ENCODE measurements around the gene MYO5A.

The MYO5A gene

DNA sequence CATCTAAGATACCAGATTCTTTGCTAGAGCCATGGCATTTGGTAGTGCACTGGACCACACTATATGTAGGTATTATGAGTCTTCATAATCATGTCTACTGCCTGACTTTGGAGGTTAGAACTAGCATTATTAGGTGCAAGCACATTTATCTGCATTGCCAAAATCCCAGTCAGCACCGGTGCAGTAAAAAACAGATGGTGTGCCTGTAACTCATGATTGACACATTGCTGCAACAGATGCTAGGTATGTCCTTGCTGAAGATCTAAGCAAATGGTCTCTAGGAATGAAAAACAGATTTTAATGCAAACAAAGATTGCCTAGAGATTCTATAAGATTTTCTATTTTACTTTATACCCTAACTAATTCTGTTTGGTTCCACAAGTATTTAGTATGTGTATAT lies 47.7 kb downstream of the MYO5A start:
- H3K27ac ChIP-seq, result no peak overlapping the region
- H3K4me3 ChIP-seq (ENCODE audit: low read depth, low read length), result no peak overlapping the region
- H3K4me1 ChIP-seq, result no peaks in the 10 kb centered on the region
- no peaks in the 10 kb centered on the region for H3K27me3 ChIP-seq (ENCODE audit: control insufficient read depth, insufficient read depth, low read length)
- no peak overlapping the region for H3K9ac ChIP-seq
- no peaks in the 10 kb centered on the region for H3K9me3 ChIP-seq (ENCODE audit: control insufficient read depth, low read length)
- no peaks in the 10 kb centered on the region for H3K36me3 ChIP-seq (ENCODE audit: control insufficient read depth, insufficient read depth, low read length)
- H2AFZ ChIP-seq, result no peak overlapping the region
- H3K79me2 ChIP-seq, result peaks cover 12% of the 10 kb centered on the region
- no peak overlapping the region for H3K4me2 ChIP-seq (ENCODE audit: low read length)
- TF ChIP-seq, protein P1, sequence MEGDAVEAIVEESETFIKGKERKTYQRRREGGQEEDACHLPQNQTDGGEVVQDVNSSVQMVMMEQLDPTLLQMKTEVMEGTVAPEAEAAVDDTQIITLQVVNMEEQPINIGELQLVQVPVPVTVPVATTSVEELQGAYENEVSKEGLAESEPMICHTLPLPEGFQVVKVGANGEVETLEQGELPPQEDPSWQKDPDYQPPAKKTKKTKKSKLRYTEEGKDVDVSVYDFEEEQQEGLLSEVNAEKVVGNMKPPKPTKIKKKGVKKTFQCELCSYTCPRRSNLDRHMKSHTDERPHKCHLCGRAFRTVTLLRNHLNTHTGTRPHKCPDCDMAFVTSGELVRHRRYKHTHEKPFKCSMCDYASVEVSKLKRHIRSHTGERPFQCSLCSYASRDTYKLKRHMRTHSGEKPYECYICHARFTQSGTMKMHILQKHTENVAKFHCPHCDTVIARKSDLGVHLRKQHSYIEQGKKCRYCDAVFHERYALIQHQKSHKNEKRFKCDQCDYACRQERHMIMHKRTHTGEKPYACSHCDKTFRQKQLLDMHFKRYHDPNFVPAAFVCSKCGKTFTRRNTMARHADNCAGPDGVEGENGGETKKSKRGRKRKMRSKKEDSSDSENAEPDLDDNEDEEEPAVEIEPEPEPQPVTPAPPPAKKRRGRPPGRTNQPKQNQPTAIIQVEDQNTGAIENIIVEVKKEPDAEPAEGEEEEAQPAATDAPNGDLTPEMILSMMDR (IDR thresholded peaks at IDR 0.05), result no peak

DNA sequence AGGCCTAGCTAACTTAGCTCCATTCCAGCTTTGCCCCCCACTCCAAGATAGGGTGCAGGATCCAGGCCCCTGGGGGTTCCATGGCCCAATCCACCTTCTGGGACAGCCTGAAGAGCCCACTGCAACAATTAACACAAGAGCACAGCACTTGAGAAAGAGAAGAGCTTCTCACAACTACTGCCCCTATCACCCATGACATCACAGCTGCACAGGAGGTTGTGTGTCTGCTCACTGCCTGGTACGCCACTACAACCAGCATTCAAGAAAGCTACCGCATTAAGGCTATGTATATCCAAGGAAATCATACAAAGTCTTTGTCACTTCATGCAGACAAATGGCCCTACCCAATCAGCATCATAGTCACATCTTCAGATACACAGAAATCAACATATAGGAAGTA lies 62.0 kb downstream of the MYO5A start:
- no peak overlapping the region for H3K4me3 ChIP-seq (ENCODE audit: low read depth, low read length)
- H3K4me2 ChIP-seq (ENCODE audit: low read length), result no peak overlapping the region
- TF ChIP-seq, protein P1 (IDR thresholded peaks at IDR 0.05), result no peak
- no peaks in the 10 kb centered on the region for H3K9me3 ChIP-seq (ENCODE audit: control insufficient read depth, low read length)
- H3K27me3 ChIP-seq (ENCODE audit: control insufficient read depth, insufficient read depth, low read length), result no peaks in the 10 kb centered on the region
- no peak overlapping the region for H3K27ac ChIP-seq
- H3K79me2 ChIP-seq, result no peaks in the 10 kb centered on the region
- H2AFZ ChIP-seq, result no peak overlapping the region
- no peaks in the 10 kb centered on the region for H3K4me1 ChIP-seq
- H3K36me3 ChIP-seq (ENCODE audit: control insufficient read depth, insufficient read depth, low read length), result no peaks in the 10 kb centered on the region
- no peak overlapping the region for H3K9ac ChIP-seq

DNA sequence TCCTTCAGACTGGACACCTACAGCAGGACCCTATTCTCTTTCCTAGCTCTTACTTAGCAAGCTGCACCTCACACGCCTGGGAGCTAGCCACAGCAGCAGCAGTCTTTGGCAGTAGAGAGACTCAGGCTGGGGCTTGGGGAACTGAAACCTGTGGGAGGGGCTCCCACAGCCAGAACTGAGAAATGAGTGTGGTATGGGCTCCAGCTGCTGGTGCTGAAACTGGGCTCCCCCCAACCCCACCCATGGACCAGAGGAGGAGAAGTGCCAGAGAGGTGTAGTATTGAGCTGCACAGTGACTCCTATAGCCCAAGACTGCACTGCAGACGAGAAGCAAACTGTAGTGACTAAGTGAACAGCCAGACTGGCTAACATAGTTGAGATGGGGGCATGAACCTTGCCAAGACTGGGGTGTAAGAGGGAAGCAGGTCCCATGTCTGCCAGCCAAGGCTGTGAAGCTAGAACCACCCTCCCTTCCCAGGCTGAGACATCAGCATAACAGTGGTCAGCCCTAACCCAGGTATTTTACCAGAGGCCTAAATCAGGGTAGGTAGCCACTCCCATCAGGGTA lies 62.5 kb downstream of the MYO5A start:
- H3K27ac ChIP-seq, result no peak overlapping the region
- TF ChIP-seq, protein P1 (IDR thresholded peaks at IDR 0.05), result no peak
- H3K27me3 ChIP-seq (ENCODE audit: control insufficient read depth, insufficient read depth, low read length), result no peaks in the 10 kb centered on the region
- H3K4me2 ChIP-seq (ENCODE audit: low read length), result no peak overlapping the region
- no peaks in the 10 kb centered on the region for H3K9me3 ChIP-seq (ENCODE audit: control insufficient read depth, low read length)
- no peaks in the 10 kb centered on the region for H3K79me2 ChIP-seq
- no peaks in the 10 kb centered on the region for H3K4me1 ChIP-seq
- H3K9ac ChIP-seq, result no peak overlapping the region
- no peak overlapping the region for H2AFZ ChIP-seq
- H3K4me3 ChIP-seq (ENCODE audit: low read depth, low read length), result no peak overlapping the region
- H3K36me3 ChIP-seq (ENCODE audit: control insufficient read depth, insufficient read depth, low read length), result no peaks in the 10 kb centered on the region

DNA sequence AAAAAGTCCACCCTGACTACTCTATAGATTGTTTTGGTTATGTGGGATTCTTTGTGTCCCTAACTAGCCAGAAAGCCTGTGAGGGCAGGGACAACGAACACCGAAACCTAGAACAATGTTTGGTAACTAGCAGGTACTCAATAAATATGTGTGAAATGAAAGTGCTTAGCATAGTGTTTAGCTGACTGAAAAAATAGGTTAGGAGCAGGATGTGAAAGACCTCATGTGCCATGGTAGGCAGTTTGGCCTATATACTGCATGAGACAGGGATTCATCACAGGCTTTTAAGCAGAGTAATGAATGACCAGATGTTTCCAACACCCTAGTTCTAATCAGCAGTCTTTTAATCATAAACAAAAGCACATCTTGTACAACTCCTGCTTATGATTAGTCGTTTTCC lies 64.2 kb downstream of the MYO5A start:
- H3K4me1 ChIP-seq, result no peaks in the 10 kb centered on the region

DNA sequence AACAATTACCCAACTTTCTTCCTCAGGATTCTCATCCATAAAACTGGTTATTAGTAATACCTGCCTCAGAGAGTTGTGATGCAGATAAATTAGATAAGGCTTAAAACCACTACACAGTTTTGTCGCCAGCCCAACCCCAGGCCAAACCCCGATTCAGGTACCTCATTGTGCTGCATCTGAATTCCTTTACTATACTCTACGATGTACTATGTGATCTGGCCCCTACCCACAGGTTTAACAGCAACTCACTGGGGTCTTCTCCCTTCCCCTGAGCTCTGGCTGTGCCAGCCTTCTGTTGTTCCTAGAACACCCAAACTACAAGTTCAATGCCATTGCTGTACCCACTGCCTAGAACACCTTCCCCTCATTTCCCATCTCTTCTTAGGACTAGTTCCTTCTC lies 64.6 kb downstream of the MYO5A start:
- Histone ChIP-seq H3K4me2 (ENCODE audit: low read length) (no peak overlapping the region), H3K9me3 (ENCODE audit: control insufficient read depth, low read length) (no peaks in the 10 kb centered on the region), H3K9ac (no peak overlapping the region), H3K4me3 (ENCODE audit: low read depth, low read length) (no peak overlapping the region), H3K27ac (no peak overlapping the region), H3K4me1 (no peaks in the 10 kb centered on the region), H3K36me3 (ENCODE audit: control insufficient read depth, insufficient read depth, low read length) (no peaks in the 10 kb centered on the region), H3K27me3 (ENCODE audit: control insufficient read depth, insufficient read depth, low read length) (no peaks in the 10 kb centered on the region), H3K79me2 (no peaks in the 10 kb centered on the region), H2AFZ (no peak overlapping the region)
- TF ChIP-seq, protein P1 (IDR thresholded peaks at IDR 0.05), result no peak

More for the DNA sequence above, 64.2 kb downstream of the MYO5A start:
- Histone ChIP-seq H3K9ac (no peak overlapping the region), H3K9me3 (ENCODE audit: control insufficient read depth, low read length) (no peaks in the 10 kb centered on the region), H3K79me2 (no peaks in the 10 kb centered on the region), H3K36me3 (ENCODE audit: control insufficient read depth, insufficient read depth, low read length) (no peaks in the 10 kb centered on the region), H3K4me2 (ENCODE audit: low read length) (no peak overlapping the region), H2AFZ (no peak overlapping the region), H3K27me3 (ENCODE audit: control insufficient read depth, insufficient read depth, low read length) (no peaks in the 10 kb centered on the region), H3K4me3 (ENCODE audit: low read depth, low read length) (no peak overlapping the region), H3K27ac (no peak overlapping the region)
- TF ChIP-seq, protein P1 (IDR thresholded peaks at IDR 0.05), result no peak

Data from parathyroid adenoma (tissue), 2 donors.